Measurements from ENCODE around the gene HSD17B11. TPM values are rescaled to one million over a fixed set of nuclear protein-coding genes. Genes with fewer than 3 reads are reported as not detected.
"Not testable (repeated sequence)": the region's sequence is repeated elsewhere in the genome, so short reads cannot be mapped to it uniquely, and the experiment has no call there.

The HSD17B11 gene
- total RNA-seq, 1 donor from 2014 or later: 26.2 TPM

- peaks cover 42% of the 10 kb centered on the region for H3K36me3 Mint-ChIP-seq (ENCODE audit: low read depth)
- intact Hi-C loops (cut with micrococcal nuclease): loop anchor here (2.0 kb wide), 3 partner anchors 111 to 495 kb away; no protein-coding TSS in a partner anchor
- POLR2A ChIA-PET: no interaction called here
- no peak for TF ChIP-seq CTCF (IDR thresholded peaks at IDR 0.05)
- H3K9me3 Mint-ChIP-seq: no peaks in the 10 kb centered on the region
- CTCF ChIA-PET: interaction anchor here (0.7 to 2.1 kb wide), 3 partner anchors 10 to 113 kb away, joined by 3 to 7 read pairs (median 3); no protein-coding TSS in a partner anchor
- H3K27me3 Mint-ChIP-seq: no peaks in the 10 kb centered on the region
- ATAC-seq (ENCODE audit: low read depth): no peak
- H3K4me1 Mint-ChIP-seq: no peaks in the 10 kb centered on the region
- no peak overlapping the region for H3K27ac Mint-ChIP-seq
- DNase-seq: no peak
- H3K4me3 Mint-ChIP-seq: no peak overlapping the region
Observed at GRCh38 chr4:87353592-87353991, 37.4 kb downstream of the HSD17B11 start.

DNA sequence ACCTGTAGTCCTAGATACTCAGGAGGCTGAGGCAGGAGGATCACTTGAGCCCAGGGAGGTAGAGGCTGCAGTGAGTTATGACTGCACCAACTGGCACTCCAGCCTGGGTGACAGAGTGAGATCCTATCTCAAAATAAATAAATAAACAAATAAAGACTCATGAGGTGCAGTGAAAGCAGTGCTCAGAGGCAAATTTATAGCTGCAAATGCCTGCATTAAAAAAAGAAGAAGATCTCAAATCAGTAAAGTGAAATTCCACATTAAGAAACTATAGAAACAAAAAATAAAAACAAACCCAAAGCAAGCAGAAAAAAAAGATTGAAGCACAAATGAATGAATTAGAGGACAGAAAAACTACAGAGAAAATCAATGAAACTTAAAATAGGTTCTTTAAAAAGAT, 45.8 kb downstream of the HSD17B11 start:
- ATAC-seq (ENCODE audit: low read depth) (no peak), DNase-seq (no peak)
- ChIA-PET POLR2A (no interaction called here), CTCF (no interaction called here)
- Mint-ChIP-seq H3K4me1 (no peaks in the 10 kb centered on the region), H3K27me3 (no peaks in the 10 kb centered on the region), H3K4me3 (no peak overlapping the region), H3K36me3 (ENCODE audit: low read depth) (peaks cover 49% of the 10 kb centered on the region), H3K9me3 (peaks cover 13% of the 10 kb centered on the region), H3K27ac (no peak overlapping the region)
- intact Hi-C loops (cut with micrococcal nuclease): no loop called here
- TF ChIP-seq CTCF (IDR thresholded peaks at IDR 0.05): no peak

DNA sequence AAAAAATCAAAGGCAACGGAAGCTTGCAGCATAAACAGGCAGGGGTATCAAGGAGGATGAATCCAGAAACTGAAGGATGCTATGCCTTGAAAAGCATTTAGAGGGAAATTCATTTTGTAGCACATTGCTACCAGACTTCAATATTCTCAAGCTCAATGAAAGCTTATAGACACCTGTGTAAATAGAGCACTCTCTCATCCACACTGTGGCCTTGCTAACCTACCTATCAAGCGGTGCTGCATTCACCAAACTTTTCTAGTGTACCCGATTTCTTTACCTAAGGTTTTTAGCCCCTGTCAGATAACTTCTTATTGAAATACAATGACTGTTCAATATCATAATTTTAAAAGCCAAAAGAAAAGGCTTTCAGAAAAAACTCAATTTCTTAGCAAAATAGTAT, 48.1 kb downstream of the HSD17B11 start:
- Mint-ChIP-seq H3K9me3 (peaks cover 13% of the 10 kb centered on the region), H3K4me1 (no peaks in the 10 kb centered on the region), H3K27ac (no peak overlapping the region), H3K4me3 (no peak overlapping the region), H3K36me3 (ENCODE audit: low read depth) (peaks cover 69% of the 10 kb centered on the region), H3K27me3 (no peaks in the 10 kb centered on the region)
- intact Hi-C loops (cut with micrococcal nuclease): no loop called here
- DNase-seq (no peak), ATAC-seq (ENCODE audit: low read depth) (no peak)
- ChIA-PET CTCF (no interaction called here), POLR2A (no interaction called here)
- no peak for TF ChIP-seq CTCF (IDR thresholded peaks at IDR 0.05)

GRCh38 chr4:87341954-87342635, 48.9 kb downstream of the HSD17B11 start:
- ATAC-seq (ENCODE audit: low read depth); DNase-seq; H3K27ac Mint-ChIP-seq; H3K4me3 Mint-ChIP-seq; H3K27me3 Mint-ChIP-seq; H3K4me1 Mint-ChIP-seq; POLR2A ChIA-PET; intact Hi-C loops (cut with micrococcal nuclease): not testable (repeated sequence)
- CTCF ChIA-PET: interaction anchor here (1.0 kb wide), 1 partner anchor 34 kb away, joined by 4 read pairs; no protein-coding TSS in a partner anchor
- peaks cover 13% of the 10 kb centered on the region for H3K9me3 Mint-ChIP-seq
- peaks cover 76% of the 10 kb centered on the region for H3K36me3 Mint-ChIP-seq (ENCODE audit: low read depth)

GRCh38 chr4:87339440-87339839, 51.5 kb downstream of the HSD17B11 start:
- ChIA-PET CTCF (no interaction called here), POLR2A (interaction anchor here (0.6 kb wide), 1 partner anchor 52 kb away, joined by 8 read pairs; no protein-coding TSS in a partner anchor)
- Mint-ChIP-seq H3K27me3 (no peaks in the 10 kb centered on the region), H3K4me1 (no peaks in the 10 kb centered on the region), H3K27ac (no peak overlapping the region), H3K4me3 (no peak overlapping the region), H3K36me3 (ENCODE audit: low read depth) (peaks cover 74% of the 10 kb centered on the region), H3K9me3 (peaks cover 5% of the 10 kb centered on the region)
- DNase-seq (no peak), ATAC-seq (ENCODE audit: low read depth) (no peak)
- no peak for TF ChIP-seq CTCF (IDR thresholded peaks at IDR 0.05)
- intact Hi-C loops (cut with micrococcal nuclease): no loop called here
